CD14-positive monocyte (primary cell): ENCODE measurements around the gene SLC37A1. TPM values are rescaled to one million over a fixed set of nuclear protein-coding genes. Genes with fewer than 3 reads are reported as not detected.

ENCODE experiments used
- DNase-seq, 3 donors: peaks; one replicate each; pipeline ENCODE4 v3.0.0-alpha.2; 2011 to 2022
- H2AFZ ChIP-seq: 2 replicates; pipeline ENCODE4 v1.6.0; 2012; ENCODE audit warnings: mild to moderate bottlenecking, low read depth, low read length, inconsistent platforms; ENCODE audit not compliant: insufficient read depth, poor library complexity, severe bottlenecking
- H3K27ac ChIP-seq, 2 donors: 1 replicate in 1 of 2; 2 replicates in 1 of 2; pipeline ENCODE4 v1.5.1; 2012 to 2013; ENCODE audit warnings: low read length in 2 of 2, control low read depth in 1 of 2, inconsistent platforms in 1 of 2, low read depth in 1 of 2, mild to moderate bottlenecking in 1 of 2
- H3K27me3 ChIP-seq, 2 donors: one replicate each; pipeline versions ENCODE4 v1.6.0 to v1.6.1; 2011 to 2013; ENCODE audit warnings: low read length in 2 of 2; ENCODE audit not compliant: control insufficient read depth in 2 of 2, insufficient read depth in 2 of 2
- H3K36me3 ChIP-seq, 2 donors: replicated peaks in 1 of 2; 1 replicate in 1 of 2; 2 replicates in 1 of 2; pipeline versions ENCODE4 v1.5.1 to v1.6.1; 2012 to 2013; ENCODE audit warnings: low read length in 2 of 2, control low read depth in 1 of 2, inconsistent platforms in 1 of 2, mild to moderate bottlenecking in 1 of 2; ENCODE audit not compliant: insufficient read depth in 2 of 2, control insufficient read depth in 1 of 2
- H3K4me1 ChIP-seq, 2 donors: 1 replicate in 1 of 2; 2 replicates in 1 of 2; pipeline versions ENCODE4 v1.5.1 to v1.6.1; 2012 to 2013; ENCODE audit warnings: low read length in 2 of 2, control low read depth in 1 of 2, inconsistent platforms in 1 of 2, mild to moderate bottlenecking in 1 of 2, moderate library complexity in 1 of 2; ENCODE audit not compliant: insufficient read depth in 2 of 2, control insufficient read depth in 1 of 2
- H3K4me2 ChIP-seq: replicated peaks from 2 replicates; pipeline ENCODE3; 2012; ENCODE audit warnings: low read length, moderate library complexity, mild to moderate bottlenecking; ENCODE audit not compliant: poor library complexity, severe bottlenecking; ENCODE audit errors: extremely low read depth
- H3K4me3 ChIP-seq, 3 experiments: fragments of 200-600 bp in 1 of 3; sonication (generic) in 1 of 3; replicated peaks in 1 of 3; 1 replicate in 2 of 3; 2 replicates in 1 of 3; pipeline ENCODE4 v1.5.1; 2011 to 2013; ENCODE audit warnings: low read length in 3 of 3, mild to moderate bottlenecking in 3 of 3, control low read depth in 2 of 3, low read depth in 2 of 3, inconsistent platforms in 1 of 3, moderate library complexity in 1 of 3
- H3K79me2 ChIP-seq: 2 replicates; pipeline ENCODE4 v1.6.0; 2012; ENCODE audit warnings: mild to moderate bottlenecking, control low read depth, inconsistent platforms, low read length, moderate library complexity; ENCODE audit not compliant: insufficient read depth
- H3K9ac ChIP-seq: 2 replicates; pipeline ENCODE4 v1.6.0; 2017; ENCODE audit warnings: low read length, mild to moderate bottlenecking; ENCODE audit not compliant: insufficient read depth, poor library complexity, severe bottlenecking
- H3K9me3 ChIP-seq, 2 donors: replicated peaks in 1 of 2; 1 replicate in 1 of 2; 2 replicates in 1 of 2; pipeline versions ENCODE4 v1.5.1 to v1.6.1; 2012 to 2013; ENCODE audit warnings: low read length in 2 of 2, control low read depth in 1 of 2; ENCODE audit not compliant: control insufficient read depth in 1 of 2, insufficient read depth in 1 of 2
- H4K20me1 ChIP-seq: 2 replicates; pipeline ENCODE4 v1.6.0; 2012; ENCODE audit warnings: mild to moderate bottlenecking, low read length, control low read depth, moderate library complexity; ENCODE audit not compliant: insufficient read depth
- H3K27ac Mint-ChIP-seq, 7 donors: one replicate each; pipeline ENCODE4 v1.8.0; 2020; ENCODE audit warnings: mild to moderate bottlenecking in 7 of 7, mixed read lengths in 7 of 7, moderate library complexity in 6 of 7, inconsistent platforms in 2 of 7
- H3K27me3 Mint-ChIP-seq, 3 donors: one replicate each; pipeline ENCODE4 v1.8.0; 2021 to 2022; ENCODE audit warnings: low read depth in 3 of 3, mild to moderate bottlenecking in 3 of 3, mixed read lengths in 3 of 3, moderate library complexity in 3 of 3, inconsistent platforms in 1 of 3
- H3K36me3 Mint-ChIP-seq, 2 donors: one replicate each; pipeline ENCODE4 v1.8.0; 2020; ENCODE audit warnings: mixed read lengths in 2 of 2, inconsistent platforms in 1 of 2, mild to moderate bottlenecking in 1 of 2
- H3K4me1 Mint-ChIP-seq: one replicate; pipeline ENCODE4 v1.8.0; 2020; ENCODE audit warnings: mild to moderate bottlenecking, mixed read lengths
- H3K4me3 Mint-ChIP-seq, 2 donors: one replicate each; pipeline ENCODE4 v1.8.0; 2020; ENCODE audit warnings: mild to moderate bottlenecking in 2 of 2, mixed read lengths in 2 of 2, moderate library complexity in 1 of 2
- H3K9me3 Mint-ChIP-seq, 7 donors: one replicate each; pipeline ENCODE4 v1.8.0; 2020 to 2022; ENCODE audit warnings: mixed read lengths in 7 of 7, mild to moderate bottlenecking in 6 of 7, moderate library complexity in 6 of 7, inconsistent platforms in 2 of 7
- CTCF ChIP-seq: fragments of 200-600 bp; IDR thresholded peaks from one replicate; pipeline ENCODE4 v1.8.0; 2022; ENCODE audit warnings: antibody characterized with exemption, mild to moderate bottlenecking
- WGBS: methylation state at CpG from one replicate; pipeline ENCODE4 v1.1.5; 2013; ENCODE audit warnings: missing lambda C conversion rate; ENCODE audit not compliant: insufficient coverage; 5-methylcytosine and 5-hydroxymethylcytosine counted together
- intact Hi-C, 2 donors: fragments of 100-400 bp; cut with micrococcal nuclease; formaldehyde crosslinking; loops; one replicate each; pipeline versions ENCODE4 v1.15.0 to v1.15.1; 2023
- polyA plus RNA-seq, 3 donors: library from polyadenylated mRNA; depleted of rRNA in 1 of 3; unstranded in 2 of 3; stranded (reverse) in 1 of 3; fragments of 300-500 nt in 2 of 3; fragments of >200 nt in 1 of 3; fragmentation: Illumina TruSeq in 2 of 3; gene quantifications; 1 replicate in 2 of 3; 2 replicates in 1 of 3; pipeline ENCODE4 v1.2.3, GENCODE V29; 2012 to 2021

SLC37A1 gene
- polyA plus RNA-seq, 3 donors, result 2.7 to 12.4 (median 4.3) TPM

GRCh38 chr21:42559326-42559725, 45.7 kb downstream of the SLC37A1 start:
- H3K9me3 ChIP-seq, result no peaks in the 10 kb centered on the region
- Mint-ChIP-seq H3K4me3 (no peak overlapping the region), H3K9me3 (no peaks in the 10 kb centered on the region), H3K36me3 (peaks cover 78 to 86% of the 10 kb centered on the region in 2 donors), H3K27ac (no peak overlapping the region), H3K4me1 (no peaks in the 10 kb centered on the region), H3K27me3 (peaks cover 0 to 1% (median 0%) of the 10 kb centered on the region in 3 donors)
- H4K20me1 ChIP-seq, result no peaks in the 10 kb centered on the region
- H3K9ac ChIP-seq, result no peak overlapping the region
- H3K4me1 ChIP-seq, result no peaks in the 10 kb centered on the region
- intact Hi-C loops, result no loop called here
- WGBS, result 98% methylated on average over 12 of the region's 13 CpGs
- no peaks in the 10 kb centered on the region for H3K27me3 ChIP-seq
- no peak overlapping the region for H3K4me2 ChIP-seq
- H3K27ac ChIP-seq, result no peak overlapping the region
- TF ChIP-seq CTCF, result no peak
- H3K79me2 ChIP-seq, result no peaks in the 10 kb centered on the region
- DNase-seq, result no peak
- H2AFZ ChIP-seq, result no peak overlapping the region
- no peak overlapping the region for H3K4me3 ChIP-seq
- H3K36me3 ChIP-seq, result peaks cover 44 to 99% of the 10 kb centered on the region in 2 donors

- intact Hi-C loops, result no loop called here
- H4K20me1 ChIP-seq, result no peaks in the 10 kb centered on the region
- Mint-ChIP-seq H3K36me3 (peaks cover 75 to 86% of the 10 kb centered on the region in 2 donors), H3K27ac (peak overlapping the region in 3 of 7 donors; percentile 1 to 52 (median 26)), H3K4me3 (no peak overlapping the region), H3K4me1 (no peaks in the 10 kb centered on the region), H3K9me3 (no peaks in the 10 kb centered on the region), H3K27me3 (peaks cover 0 to 1% (median 0%) of the 10 kb centered on the region in 3 donors)
- no peaks in the 10 kb centered on the region for H3K27me3 ChIP-seq
- no peaks in the 10 kb centered on the region for H3K9me3 ChIP-seq
- no peak overlapping the region for H3K4me2 ChIP-seq
- no peaks in the 10 kb centered on the region for H3K79me2 ChIP-seq
- no peak overlapping the region for H3K9ac ChIP-seq
- no peak overlapping the region for H3K27ac ChIP-seq
- H3K4me3 ChIP-seq, result no peak overlapping the region
- TF ChIP-seq CTCF, result no peak
- H3K36me3 ChIP-seq, result peaks cover 38 to 99% of the 10 kb centered on the region in 2 donors
- WGBS, result 92% methylated on average over 4 of the region's 8 CpGs
- H3K4me1 ChIP-seq, result no peaks in the 10 kb centered on the region
- DNase-seq, result no peak
- no peak overlapping the region for H2AFZ ChIP-seq
These were observed 47.0 kb downstream of the SLC37A1 start for GRCh38 chr21:42560517-42561179.
